ENCODE results near the gene WRAP53. TPM values are rescaled to one million over a fixed set of nuclear protein-coding genes. Genes with fewer than 3 reads are reported as not detected.

WRAP53 gene
- total and polyA plus RNA-seq, 2 of the 13 experiments (the other 11 are each of a cell fraction or from before 2014, with no cell fraction given) = 7.0 to 19.5 TPM

DNA sequence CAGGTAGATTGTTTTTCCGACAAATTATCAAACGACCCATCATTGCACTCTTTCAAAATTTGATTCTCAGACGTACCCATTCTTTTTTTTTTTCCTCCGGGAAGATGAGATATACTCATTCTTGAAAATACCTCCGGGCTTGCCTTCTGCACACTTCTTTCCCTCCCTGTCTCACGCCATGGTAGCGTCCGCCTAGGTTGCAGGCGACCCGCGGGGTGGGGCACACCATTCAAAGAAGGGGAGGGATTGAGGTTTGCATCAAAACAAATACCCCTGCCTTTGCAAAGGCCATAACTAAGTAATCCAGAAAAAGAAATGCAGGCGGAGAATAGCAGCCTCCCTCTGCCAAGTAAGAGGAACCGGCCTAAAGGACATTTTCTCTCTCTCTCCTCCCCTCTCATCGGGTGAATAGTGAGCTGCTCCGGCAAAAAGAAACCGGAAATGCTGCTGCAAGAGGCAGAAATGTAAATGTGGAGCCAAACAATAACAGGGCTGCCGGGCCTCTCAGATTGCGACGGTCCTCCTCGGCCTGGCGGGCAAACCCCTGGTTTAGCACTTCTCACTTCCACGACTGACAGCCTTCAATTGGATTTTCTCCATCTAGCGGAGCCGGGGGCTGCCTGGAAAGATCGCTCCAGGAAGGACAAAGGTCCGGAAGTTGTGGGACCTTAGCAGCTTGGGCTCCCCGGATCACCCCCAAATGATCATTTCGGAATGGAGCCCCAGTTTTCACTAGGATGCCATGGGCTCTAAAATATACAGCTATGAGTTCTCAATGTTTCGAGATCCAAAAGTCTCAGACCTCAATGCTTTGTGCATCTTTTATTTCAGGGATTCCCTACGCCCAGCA, 1.8 kb upstream of the WRAP53 start (continued):
- no peak; the same call in 1 of the 2 replicates for TF ChIP-seq HDAC1 (CRISPR knock-in tag; IDR thresholded peaks at IDR 0.05)
- TF ChIP-seq ZNF562 (CRISPR knock-in tag; IDR thresholded peaks at IDR 0.05; ENCODE audit: borderline replicate concordance) = no peak
- no peak for TF ChIP-seq RXRA (CRISPR knock-in tag; IDR thresholded peaks at IDR 0.05)
- TF ChIP-seq, protein P1, sequence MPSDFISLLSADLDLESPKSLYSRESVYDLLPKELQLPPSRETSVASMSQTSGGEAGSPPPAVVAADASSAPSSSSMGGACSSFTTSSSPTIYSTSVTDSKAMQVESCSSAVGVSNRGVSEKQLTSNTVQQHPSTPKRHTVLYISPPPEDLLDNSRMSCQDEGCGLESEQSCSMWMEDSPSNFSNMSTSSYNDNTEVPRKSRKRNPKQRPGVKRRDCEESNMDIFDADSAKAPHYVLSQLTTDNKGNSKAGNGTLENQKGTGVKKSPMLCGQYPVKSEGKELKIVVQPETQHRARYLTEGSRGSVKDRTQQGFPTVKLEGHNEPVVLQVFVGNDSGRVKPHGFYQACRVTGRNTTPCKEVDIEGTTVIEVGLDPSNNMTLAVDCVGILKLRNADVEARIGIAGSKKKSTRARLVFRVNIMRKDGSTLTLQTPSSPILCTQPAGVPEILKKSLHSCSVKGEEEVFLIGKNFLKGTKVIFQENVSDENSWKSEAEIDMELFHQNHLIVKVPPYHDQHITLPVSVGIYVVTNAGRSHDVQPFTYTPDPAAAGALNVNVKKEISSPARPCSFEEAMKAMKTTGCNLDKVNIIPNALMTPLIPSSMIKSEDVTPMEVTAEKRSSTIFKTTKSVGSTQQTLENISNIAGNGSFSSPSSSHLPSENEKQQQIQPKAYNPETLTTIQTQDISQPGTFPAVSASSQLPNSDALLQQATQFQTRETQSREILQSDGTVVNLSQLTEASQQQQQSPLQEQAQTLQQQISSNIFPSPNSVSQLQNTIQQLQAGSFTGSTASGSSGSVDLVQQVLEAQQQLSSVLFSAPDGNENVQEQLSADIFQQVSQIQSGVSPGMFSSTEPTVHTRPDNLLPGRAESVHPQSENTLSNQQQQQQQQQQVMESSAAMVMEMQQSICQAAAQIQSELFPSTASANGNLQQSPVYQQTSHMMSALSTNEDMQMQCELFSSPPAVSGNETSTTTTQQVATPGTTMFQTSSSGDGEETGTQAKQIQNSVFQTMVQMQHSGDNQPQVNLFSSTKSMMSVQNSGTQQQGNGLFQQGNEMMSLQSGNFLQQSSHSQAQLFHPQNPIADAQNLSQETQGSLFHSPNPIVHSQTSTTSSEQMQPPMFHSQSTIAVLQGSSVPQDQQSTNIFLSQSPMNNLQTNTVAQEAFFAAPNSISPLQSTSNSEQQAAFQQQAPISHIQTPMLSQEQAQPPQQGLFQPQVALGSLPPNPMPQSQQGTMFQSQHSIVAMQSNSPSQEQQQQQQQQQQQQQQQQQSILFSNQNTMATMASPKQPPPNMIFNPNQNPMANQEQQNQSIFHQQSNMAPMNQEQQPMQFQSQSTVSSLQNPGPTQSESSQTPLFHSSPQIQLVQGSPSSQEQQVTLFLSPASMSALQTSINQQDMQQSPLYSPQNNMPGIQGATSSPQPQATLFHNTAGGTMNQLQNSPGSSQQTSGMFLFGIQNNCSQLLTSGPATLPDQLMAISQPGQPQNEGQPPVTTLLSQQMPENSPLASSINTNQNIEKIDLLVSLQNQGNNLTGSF (CRISPR knock-in tag; IDR thresholded peaks at IDR 0.05) = peak; percentile 31; the same call in 1 of the 2 replicates
- TF ChIP-seq, protein P2, sequence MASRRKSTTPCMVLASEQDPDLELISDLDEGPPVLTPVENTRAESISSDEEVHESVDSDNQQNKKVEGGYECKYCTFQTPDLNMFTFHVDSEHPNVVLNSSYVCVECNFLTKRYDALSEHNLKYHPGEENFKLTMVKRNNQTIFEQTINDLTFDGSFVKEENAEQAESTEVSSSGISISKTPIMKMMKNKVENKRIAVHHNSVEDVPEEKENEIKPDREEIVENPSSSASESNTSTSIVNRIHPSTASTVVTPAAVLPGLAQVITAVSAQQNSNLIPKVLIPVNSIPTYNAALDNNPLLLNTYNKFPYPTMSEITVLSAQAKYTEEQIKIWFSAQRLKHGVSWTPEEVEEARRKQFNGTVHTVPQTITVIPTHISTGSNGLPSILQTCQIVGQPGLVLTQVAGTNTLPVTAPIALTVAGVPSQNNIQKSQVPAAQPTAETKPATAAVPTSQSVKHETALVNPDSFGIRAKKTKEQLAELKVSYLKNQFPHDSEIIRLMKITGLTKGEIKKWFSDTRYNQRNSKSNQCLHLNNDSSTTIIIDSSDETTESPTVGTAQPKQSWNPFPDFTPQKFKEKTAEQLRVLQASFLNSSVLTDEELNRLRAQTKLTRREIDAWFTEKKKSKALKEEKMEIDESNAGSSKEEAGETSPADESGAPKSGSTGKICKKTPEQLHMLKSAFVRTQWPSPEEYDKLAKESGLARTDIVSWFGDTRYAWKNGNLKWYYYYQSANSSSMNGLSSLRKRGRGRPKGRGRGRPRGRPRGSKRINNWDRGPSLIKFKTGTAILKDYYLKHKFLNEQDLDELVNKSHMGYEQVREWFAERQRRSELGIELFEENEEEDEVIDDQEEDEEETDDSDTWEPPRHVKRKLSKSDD (CRISPR knock-in tag; IDR thresholded peaks at IDR 0.05; ENCODE audit: low read depth) = no peak
- no peak for TF ChIP-seq ZNF790 (CRISPR knock-in tag; IDR thresholded peaks at IDR 0.05; ENCODE audit: borderline replicate concordance)
- no peak for TF ChIP-seq SMC3 (IDR thresholded peaks at IDR 0.05; ENCODE audit: low read length)
- TF ChIP-seq REXO4 (CRISPR knock-in tag; IDR thresholded peaks at IDR 0.05; ENCODE audit: borderline replicate concordance) = no peak
- TF ChIP-seq, protein P3, sequence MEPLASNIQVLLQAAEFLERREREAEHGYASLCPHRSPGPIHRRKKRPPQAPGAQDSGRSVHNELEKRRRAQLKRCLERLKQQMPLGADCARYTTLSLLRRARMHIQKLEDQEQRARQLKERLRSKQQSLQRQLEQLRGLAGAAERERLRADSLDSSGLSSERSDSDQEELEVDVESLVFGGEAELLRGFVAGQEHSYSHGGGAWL (CRISPR knock-in tag; IDR thresholded peaks at IDR 0.05) = no peak
- TF ChIP-seq, protein P4, sequence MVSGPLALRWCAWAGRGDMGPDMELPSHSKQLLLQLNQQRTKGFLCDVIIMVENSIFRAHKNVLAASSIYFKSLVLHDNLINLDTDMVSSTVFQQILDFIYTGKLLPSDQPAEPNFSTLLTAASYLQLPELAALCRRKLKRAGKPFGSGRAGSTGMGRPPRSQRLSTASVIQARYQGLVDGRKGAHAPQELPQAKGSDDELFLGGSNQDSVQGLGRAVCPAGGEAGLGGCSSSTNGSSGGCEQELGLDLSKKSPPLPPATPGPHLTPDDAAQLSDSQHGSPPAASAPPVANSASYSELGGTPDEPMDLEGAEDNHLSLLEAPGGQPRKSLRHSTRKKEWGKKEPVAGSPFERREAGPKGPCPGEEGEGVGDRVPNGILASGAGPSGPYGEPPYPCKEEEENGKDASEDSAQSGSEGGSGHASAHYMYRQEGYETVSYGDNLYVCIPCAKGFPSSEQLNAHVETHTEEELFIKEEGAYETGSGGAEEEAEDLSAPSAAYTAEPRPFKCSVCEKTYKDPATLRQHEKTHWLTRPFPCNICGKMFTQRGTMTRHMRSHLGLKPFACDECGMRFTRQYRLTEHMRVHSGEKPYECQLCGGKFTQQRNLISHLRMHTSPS (CRISPR knock-in tag; IDR thresholded peaks at IDR 0.05; ENCODE audit: low read depth) = no peak
- peak; percentile 82 for TF ChIP-seq ELF1 (CRISPR knock-in tag; IDR thresholded peaks at IDR 0.05)
- no peak for TF ChIP-seq MAFG (CRISPR knock-in tag; IDR thresholded peaks at IDR 0.05)
- no peak for TF ChIP-seq ZNF570 (CRISPR knock-in tag; IDR thresholded peaks at IDR 0.05; ENCODE audit: borderline replicate concordance)
- TF ChIP-seq, protein P5, sequence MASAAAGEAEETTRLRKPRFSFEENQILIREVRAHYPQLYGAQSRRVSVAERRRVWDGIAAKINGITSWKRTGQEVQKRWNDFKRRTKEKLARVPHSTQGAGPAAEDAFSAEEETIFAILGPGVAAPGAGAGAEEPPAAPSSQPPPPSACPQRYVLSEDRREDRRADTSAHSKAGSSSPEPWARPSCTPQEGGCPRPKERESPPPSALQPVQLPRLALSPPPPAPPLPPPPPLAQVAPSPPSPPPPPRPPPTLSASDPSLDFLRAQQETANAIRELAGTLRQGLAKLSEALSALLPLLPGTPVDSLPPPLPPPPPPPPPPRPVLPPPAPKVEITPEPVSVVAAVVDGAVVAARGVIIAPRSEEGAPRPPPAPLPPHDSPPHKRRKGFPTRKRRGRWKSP (CRISPR knock-in tag; IDR thresholded peaks at IDR 0.05) = peak; percentile 11; the same call in 1 of the 2 replicates
- TF ChIP-seq ZNF7 (CRISPR knock-in tag; IDR thresholded peaks at IDR 0.05) = no peak
